ENCODE data around the gene HSPB6. TPM values are rescaled to one million over a fixed set of nuclear protein-coding genes. Genes with fewer than 3 reads are reported as not detected.
"Not testable (repeated sequence)": the region's sequence is repeated elsewhere in the genome, so short reads cannot be mapped to it uniquely, and the experiment has no call there.

The HSPB6 gene
- total RNA-seq, 1 experiment from 2014 or later = 0.87 TPM

DNA sequence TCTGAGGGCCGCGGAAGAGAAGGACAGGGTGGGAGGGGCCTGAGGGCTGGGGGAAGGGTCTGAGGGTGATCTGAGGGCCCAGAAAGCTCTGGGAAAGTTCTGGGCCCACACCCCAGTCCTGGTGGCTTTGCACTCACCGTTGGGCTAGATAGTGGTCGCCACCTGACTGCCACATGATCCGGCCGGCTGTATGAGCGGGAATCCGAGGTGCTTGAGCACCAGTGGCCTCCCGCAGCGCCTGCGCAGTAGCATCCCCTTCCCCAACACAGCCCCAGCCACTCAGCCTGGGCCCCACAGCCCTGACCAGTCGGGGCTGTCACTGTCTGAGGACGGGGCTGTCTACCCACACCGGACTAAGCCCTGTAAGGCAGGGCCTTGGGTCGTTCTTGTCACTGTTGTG is 40.8 kb upstream of the HSPB6 start:
- in situ Hi-C loops (cut with HindIII; ENCODE audit: low pct_unique_long_range_greater_than_20kb, low sequenced_read_pairs) (no loop called here), intact Hi-C loops (cut with micrococcal nuclease; ENCODE audit: unreplicated experiment) (no loop called here)
- H3K27ac ChIP-seq (ENCODE audit: low read length) = no peak overlapping the region
- H3K27me3 ChIP-seq (ENCODE audit: control insufficient read depth, insufficient read depth, low read length) = no peaks in the 10 kb centered on the region
- ChIA-PET POLR2A (no interaction called here), CTCF (interaction anchor here (0.7 to 0.9 kb wide), 2 partner anchors 23 to 83 kb away, joined by 4 to 7 read pairs; no protein-coding TSS in a partner anchor)
- TF ChIP-seq, protein P1, sequence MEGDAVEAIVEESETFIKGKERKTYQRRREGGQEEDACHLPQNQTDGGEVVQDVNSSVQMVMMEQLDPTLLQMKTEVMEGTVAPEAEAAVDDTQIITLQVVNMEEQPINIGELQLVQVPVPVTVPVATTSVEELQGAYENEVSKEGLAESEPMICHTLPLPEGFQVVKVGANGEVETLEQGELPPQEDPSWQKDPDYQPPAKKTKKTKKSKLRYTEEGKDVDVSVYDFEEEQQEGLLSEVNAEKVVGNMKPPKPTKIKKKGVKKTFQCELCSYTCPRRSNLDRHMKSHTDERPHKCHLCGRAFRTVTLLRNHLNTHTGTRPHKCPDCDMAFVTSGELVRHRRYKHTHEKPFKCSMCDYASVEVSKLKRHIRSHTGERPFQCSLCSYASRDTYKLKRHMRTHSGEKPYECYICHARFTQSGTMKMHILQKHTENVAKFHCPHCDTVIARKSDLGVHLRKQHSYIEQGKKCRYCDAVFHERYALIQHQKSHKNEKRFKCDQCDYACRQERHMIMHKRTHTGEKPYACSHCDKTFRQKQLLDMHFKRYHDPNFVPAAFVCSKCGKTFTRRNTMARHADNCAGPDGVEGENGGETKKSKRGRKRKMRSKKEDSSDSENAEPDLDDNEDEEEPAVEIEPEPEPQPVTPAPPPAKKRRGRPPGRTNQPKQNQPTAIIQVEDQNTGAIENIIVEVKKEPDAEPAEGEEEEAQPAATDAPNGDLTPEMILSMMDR (IDR thresholded peaks at IDR 0.05) = no peak
- TF ChIP-seq SIN3A (IDR thresholded peaks at IDR 0.05; ENCODE audit: borderline replicate concordance, insufficient read depth, low read depth, low read length) (no peak), TCF7L2 (IDR thresholded peaks at IDR 0.05; ENCODE audit: low read depth, low read length) (no peak), POLR2AphosphoS5 (IDR thresholded peaks at IDR 0.05; ENCODE audit: low read depth, low read length) (no peak)
- TF ChIP-seq, protein P2, sequence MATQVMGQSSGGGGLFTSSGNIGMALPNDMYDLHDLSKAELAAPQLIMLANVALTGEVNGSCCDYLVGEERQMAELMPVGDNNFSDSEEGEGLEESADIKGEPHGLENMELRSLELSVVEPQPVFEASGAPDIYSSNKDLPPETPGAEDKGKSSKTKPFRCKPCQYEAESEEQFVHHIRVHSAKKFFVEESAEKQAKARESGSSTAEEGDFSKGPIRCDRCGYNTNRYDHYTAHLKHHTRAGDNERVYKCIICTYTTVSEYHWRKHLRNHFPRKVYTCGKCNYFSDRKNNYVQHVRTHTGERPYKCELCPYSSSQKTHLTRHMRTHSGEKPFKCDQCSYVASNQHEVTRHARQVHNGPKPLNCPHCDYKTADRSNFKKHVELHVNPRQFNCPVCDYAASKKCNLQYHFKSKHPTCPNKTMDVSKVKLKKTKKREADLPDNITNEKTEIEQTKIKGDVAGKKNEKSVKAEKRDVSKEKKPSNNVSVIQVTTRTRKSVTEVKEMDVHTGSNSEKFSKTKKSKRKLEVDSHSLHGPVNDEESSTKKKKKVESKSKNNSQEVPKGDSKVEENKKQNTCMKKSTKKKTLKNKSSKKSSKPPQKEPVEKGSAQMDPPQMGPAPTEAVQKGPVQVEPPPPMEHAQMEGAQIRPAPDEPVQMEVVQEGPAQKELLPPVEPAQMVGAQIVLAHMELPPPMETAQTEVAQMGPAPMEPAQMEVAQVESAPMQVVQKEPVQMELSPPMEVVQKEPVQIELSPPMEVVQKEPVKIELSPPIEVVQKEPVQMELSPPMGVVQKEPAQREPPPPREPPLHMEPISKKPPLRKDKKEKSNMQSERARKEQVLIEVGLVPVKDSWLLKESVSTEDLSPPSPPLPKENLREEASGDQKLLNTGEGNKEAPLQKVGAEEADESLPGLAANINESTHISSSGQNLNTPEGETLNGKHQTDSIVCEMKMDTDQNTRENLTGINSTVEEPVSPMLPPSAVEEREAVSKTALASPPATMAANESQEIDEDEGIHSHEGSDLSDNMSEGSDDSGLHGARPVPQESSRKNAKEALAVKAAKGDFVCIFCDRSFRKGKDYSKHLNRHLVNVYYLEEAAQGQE (IDR thresholded peaks at IDR 0.05; ENCODE audit: insufficient read depth in 1 of 2, low read depth in 2 of 2, low read length in 1 of 2) = no peak
- no peaks in the 10 kb centered on the region for H3K4me1 ChIP-seq (ENCODE audit: control insufficient read depth, insufficient read depth, low read length)
- H3K36me3 ChIP-seq (ENCODE audit: control insufficient read depth, insufficient read depth, low read length) = no peaks in the 10 kb centered on the region
- ATAC-seq = no peak
- no peak for DNase-seq (ENCODE audit: low read depth, low spot score)
- H3K4me3 ChIP-seq (ENCODE audit: low read depth in 2 of 2, low read length in 2 of 2) = no peak overlapping the region
- H3K9me3 ChIP-seq (ENCODE audit: control insufficient read depth, insufficient read depth, low read depth, low read length) = no peaks in the 10 kb centered on the region
- BruUV-seq (replicated peaks) = no TSS peak

DNA sequence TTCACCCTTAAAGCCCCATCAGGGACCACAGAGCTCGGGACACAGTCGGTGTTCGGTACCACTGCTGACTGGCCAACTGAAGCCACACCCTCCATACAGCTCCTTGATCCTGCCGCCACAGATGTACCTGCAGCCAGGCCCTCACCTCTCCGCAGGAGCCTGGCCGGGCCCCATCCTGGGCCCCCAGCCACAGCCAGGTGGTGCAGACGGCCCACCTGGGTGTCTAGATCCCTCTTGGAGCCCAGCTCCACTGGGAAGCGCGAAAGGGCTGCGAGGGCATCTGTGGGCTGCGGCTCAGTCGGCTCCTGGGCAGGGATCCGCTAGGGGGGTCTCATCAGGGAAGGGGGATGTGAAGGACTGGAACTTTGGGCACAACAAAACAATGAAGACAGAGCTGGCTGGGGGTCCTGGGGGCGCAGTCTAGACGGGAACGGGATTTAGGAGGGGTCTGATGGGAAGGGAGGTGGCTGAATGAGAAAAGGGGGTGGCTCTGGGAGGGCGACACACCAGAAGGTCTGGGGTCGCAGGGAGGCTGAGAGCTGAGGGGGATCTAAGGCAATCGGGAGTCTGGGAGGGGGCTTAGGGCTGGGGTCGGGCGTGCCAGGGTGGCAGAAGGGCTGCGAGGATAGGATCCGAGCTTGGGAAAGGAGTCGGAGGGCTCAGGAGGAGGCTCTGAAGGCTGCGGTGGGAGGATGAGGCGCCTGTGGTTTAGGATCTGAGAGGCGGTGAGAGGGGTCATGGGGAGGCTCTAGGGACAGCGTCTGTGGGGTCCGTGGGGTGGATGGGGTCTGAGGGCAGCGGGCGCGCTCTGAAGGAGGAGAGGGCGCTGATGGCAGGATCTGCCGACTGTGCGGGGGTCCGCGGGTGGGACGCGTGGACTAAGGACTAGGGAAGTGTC is 40.1 kb upstream of the HSPB6 start:
- ChIA-PET POLR2A (no interaction called here), CTCF (interaction anchor here (0.9 kb wide), 1 partner anchor 23 kb away, joined by 4 read pairs; no protein-coding TSS in a partner anchor)
- Histone ChIP-seq H3K9me3 (ENCODE audit: control insufficient read depth, insufficient read depth, low read depth, low read length) (no peaks in the 10 kb centered on the region), H3K36me3 (ENCODE audit: control insufficient read depth, insufficient read depth, low read length) (no peaks in the 10 kb centered on the region), H3K4me1 (ENCODE audit: control insufficient read depth, insufficient read depth, low read length) (no peaks in the 10 kb centered on the region), H3K27me3 (ENCODE audit: control insufficient read depth, insufficient read depth, low read length) (no peaks in the 10 kb centered on the region), H3K4me3 (ENCODE audit: low read depth in 2 of 2, low read length in 2 of 2) (no peak overlapping the region), H3K27ac (ENCODE audit: low read length) (no peak overlapping the region)
- intact Hi-C loops (cut with micrococcal nuclease; ENCODE audit: unreplicated experiment) (no loop called here), in situ Hi-C loops (cut with HindIII; ENCODE audit: low pct_unique_long_range_greater_than_20kb, low sequenced_read_pairs) (no loop called here)
- ATAC-seq (no peak), DNase-seq (ENCODE audit: low read depth, low spot score) (no peak)
- BruUV-seq (replicated peaks) = no TSS peak
- TF ChIP-seq, protein P2 (IDR thresholded peaks at IDR 0.05; ENCODE audit: insufficient read depth in 1 of 2, low read depth in 2 of 2, low read length in 1 of 2) = no peak
- TF ChIP-seq POLR2AphosphoS5 (IDR thresholded peaks at IDR 0.05; ENCODE audit: low read depth, low read length) (no peak), SIN3A (IDR thresholded peaks at IDR 0.05; ENCODE audit: borderline replicate concordance, insufficient read depth, low read depth, low read length) (no peak), TCF7L2 (IDR thresholded peaks at IDR 0.05; ENCODE audit: low read depth, low read length) (no peak)
- TF ChIP-seq, protein P1 (IDR thresholded peaks at IDR 0.05) = no peak

DNA sequence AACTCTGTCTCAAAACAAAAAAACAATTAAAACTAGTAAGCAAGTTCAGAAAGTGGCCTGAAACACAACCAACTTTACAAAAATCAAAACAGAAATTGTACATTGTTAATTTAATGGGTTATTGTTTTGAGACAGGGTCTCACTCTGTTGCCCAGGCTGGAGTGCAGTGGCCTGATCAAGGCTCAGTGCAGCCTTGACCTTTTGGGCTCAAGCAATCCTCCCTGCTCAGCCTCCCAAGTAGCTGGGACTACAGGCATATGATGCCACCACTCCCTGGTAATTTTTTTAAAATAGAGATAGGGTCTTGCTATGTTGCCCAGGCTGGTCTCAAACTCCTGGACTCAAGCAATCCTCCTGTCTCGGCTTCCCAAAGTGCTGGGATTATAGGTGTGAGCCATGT is 38.7 kb upstream of the HSPB6 start:
- H3K36me3 ChIP-seq (ENCODE audit: control insufficient read depth, insufficient read depth, low read length); H3K4me3 ChIP-seq (ENCODE audit: low read depth in 2 of 2, low read length in 2 of 2); H3K9me3 ChIP-seq (ENCODE audit: control insufficient read depth, insufficient read depth, low read depth, low read length); DNase-seq (ENCODE audit: low read depth, low spot score); CTCF ChIA-PET; BruUV-seq (replicated peaks); POLR2A ChIA-PET; intact Hi-C loops (cut with micrococcal nuclease; ENCODE audit: unreplicated experiment); H3K4me1 ChIP-seq (ENCODE audit: control insufficient read depth, insufficient read depth, low read length); in situ Hi-C loops (cut with HindIII; ENCODE audit: low pct_unique_long_range_greater_than_20kb, low sequenced_read_pairs); ATAC-seq; H3K27ac ChIP-seq (ENCODE audit: low read length); H3K27me3 ChIP-seq (ENCODE audit: control insufficient read depth, insufficient read depth, low read length): not testable (repeated sequence)
